ENCODE data around the gene RALGAPA2.

DNA sequence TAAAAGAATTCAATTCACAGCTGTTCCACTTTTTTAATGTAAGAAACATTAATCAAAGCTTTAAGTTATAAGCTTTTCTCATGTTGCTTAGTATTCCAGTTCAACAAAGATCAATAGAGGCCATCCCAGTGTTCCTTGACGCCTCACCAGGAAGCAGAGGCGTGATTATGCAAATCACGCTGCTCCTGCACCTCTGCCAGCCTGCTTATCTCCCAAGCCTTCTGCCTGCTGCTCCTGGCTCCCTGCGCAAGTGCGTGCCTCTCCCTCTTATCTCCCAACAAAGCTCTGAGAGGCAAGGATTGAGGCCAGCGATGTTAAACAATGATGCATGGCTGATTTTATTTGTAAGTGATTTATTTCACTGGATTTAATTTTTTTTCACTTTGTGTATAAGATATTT lies 301.8 kb downstream of the RALGAPA2 start:
- TF ChIP-seq POLR2AphosphoS5 (IDR thresholded peaks at IDR 0.05; ENCODE audit: low read depth, low read length) = no peak
- TF ChIP-seq, protein P1, sequence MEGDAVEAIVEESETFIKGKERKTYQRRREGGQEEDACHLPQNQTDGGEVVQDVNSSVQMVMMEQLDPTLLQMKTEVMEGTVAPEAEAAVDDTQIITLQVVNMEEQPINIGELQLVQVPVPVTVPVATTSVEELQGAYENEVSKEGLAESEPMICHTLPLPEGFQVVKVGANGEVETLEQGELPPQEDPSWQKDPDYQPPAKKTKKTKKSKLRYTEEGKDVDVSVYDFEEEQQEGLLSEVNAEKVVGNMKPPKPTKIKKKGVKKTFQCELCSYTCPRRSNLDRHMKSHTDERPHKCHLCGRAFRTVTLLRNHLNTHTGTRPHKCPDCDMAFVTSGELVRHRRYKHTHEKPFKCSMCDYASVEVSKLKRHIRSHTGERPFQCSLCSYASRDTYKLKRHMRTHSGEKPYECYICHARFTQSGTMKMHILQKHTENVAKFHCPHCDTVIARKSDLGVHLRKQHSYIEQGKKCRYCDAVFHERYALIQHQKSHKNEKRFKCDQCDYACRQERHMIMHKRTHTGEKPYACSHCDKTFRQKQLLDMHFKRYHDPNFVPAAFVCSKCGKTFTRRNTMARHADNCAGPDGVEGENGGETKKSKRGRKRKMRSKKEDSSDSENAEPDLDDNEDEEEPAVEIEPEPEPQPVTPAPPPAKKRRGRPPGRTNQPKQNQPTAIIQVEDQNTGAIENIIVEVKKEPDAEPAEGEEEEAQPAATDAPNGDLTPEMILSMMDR (IDR thresholded peaks at IDR 0.05) = no peak
- no peak for TF ChIP-seq RFX5 (IDR thresholded peaks at IDR 0.05; ENCODE audit: low read length)
- no peak for TF ChIP-seq TAF1 (IDR thresholded peaks at IDR 0.05; ENCODE audit: borderline replicate concordance, low read depth, low read length)
- TF ChIP-seq RAD21 (IDR thresholded peaks at IDR 0.05; ENCODE audit: low read length) = peak; percentile 11; the same call in 1 of the 2 replicates
- TF ChIP-seq, protein P2, sequence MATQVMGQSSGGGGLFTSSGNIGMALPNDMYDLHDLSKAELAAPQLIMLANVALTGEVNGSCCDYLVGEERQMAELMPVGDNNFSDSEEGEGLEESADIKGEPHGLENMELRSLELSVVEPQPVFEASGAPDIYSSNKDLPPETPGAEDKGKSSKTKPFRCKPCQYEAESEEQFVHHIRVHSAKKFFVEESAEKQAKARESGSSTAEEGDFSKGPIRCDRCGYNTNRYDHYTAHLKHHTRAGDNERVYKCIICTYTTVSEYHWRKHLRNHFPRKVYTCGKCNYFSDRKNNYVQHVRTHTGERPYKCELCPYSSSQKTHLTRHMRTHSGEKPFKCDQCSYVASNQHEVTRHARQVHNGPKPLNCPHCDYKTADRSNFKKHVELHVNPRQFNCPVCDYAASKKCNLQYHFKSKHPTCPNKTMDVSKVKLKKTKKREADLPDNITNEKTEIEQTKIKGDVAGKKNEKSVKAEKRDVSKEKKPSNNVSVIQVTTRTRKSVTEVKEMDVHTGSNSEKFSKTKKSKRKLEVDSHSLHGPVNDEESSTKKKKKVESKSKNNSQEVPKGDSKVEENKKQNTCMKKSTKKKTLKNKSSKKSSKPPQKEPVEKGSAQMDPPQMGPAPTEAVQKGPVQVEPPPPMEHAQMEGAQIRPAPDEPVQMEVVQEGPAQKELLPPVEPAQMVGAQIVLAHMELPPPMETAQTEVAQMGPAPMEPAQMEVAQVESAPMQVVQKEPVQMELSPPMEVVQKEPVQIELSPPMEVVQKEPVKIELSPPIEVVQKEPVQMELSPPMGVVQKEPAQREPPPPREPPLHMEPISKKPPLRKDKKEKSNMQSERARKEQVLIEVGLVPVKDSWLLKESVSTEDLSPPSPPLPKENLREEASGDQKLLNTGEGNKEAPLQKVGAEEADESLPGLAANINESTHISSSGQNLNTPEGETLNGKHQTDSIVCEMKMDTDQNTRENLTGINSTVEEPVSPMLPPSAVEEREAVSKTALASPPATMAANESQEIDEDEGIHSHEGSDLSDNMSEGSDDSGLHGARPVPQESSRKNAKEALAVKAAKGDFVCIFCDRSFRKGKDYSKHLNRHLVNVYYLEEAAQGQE (IDR thresholded peaks at IDR 0.05; ENCODE audit: low read depth, low read length) = no peak
- no peak for TF ChIP-seq RCOR1 (IDR thresholded peaks at IDR 0.05; ENCODE audit: low read length)
